Stimulated activated naive B cell treated with anti-CD40 and anti-IgM and Interleukin-4, amounts not matched to agents 10 μg/mL and 1 μg/mL and 100 μg/mL, for 72 hours (primary cell): ENCODE results near the gene TSPAN15.

Source experiments
- ATAC-seq, 2 donors: fragments of 150-1000 bp; cut with Tn5 transposase; replicated peaks; 2 replicates each; pipeline ENCODE4 v1.10.0; 2021; ENCODE audit warnings: moderate library complexity in 1 of 2
- DNase-seq: peaks from one replicate; pipeline ENCODE4 v3.0.0; 2021
- H3K27ac Mint-ChIP-seq: one replicate; pipeline ENCODE4 v1.8.0; 2022; ENCODE audit warnings: mild to moderate bottlenecking, mixed read lengths
- H3K27me3 Mint-ChIP-seq, 2 donors: one replicate each; pipeline ENCODE4 v1.8.0; 2022; ENCODE audit warnings: mixed read lengths in 2 of 2
- H3K36me3 Mint-ChIP-seq, 2 donors: one replicate each; pipeline ENCODE4 v1.8.0; 2022; ENCODE audit warnings: mixed read lengths in 2 of 2, mild to moderate bottlenecking in 1 of 2
- H3K4me1 Mint-ChIP-seq, 2 donors: one replicate each; pipeline ENCODE4 v1.8.0; 2022; ENCODE audit warnings: mixed read lengths in 2 of 2, mild to moderate bottlenecking in 1 of 2
- H3K4me3 Mint-ChIP-seq, 2 donors: one replicate each; pipeline ENCODE4 v1.8.0; 2022; ENCODE audit warnings: mild to moderate bottlenecking in 2 of 2, mixed read lengths in 2 of 2, moderate library complexity in 1 of 2
- H3K9me3 Mint-ChIP-seq, 2 donors: one replicate each; pipeline ENCODE4 v1.8.0; 2022; ENCODE audit warnings: mixed read lengths in 2 of 2, mild to moderate bottlenecking in 1 of 2

The TSPAN15 gene

DNA sequence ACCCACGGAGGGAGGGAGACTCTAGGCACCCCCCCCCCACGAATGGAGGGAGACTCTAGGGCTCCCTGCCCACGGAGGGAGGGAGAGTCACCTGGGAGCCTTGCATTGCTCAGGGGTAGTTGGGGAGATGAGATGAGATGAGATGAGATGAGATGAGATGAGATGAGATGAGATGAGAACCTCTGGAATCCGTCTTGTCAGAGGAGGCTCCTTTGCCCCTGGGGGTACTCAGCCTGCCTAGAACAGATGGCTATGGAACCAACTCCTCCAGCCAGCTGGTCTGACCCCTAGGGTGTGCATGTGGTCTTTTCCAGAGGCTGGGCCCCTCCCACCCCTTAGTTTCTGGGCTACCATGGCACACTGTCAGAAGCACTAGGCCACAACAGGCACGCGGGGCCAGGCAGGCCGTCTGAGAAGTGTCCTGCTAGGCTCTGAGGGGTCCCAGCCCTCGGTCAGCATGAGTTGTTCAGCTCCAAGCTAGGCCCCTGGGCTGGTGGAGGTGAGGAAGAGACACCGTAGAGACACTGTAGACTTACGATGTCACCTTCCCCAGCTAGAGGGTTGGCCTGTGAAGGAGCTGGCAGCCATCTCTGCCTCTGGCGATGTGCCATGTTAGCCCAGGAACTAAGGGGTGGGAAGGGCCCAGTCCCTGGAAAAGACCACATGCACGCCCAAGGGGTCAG lies 8.8 kb downstream of the TSPAN15 start:
- DNase-seq (no peak), ATAC-seq (no peak)
- Mint-ChIP-seq H3K27ac (no peak overlapping the region), H3K4me3 (no peak overlapping the region), H3K4me1 (peaks cover 3 to 4% of the 10 kb centered on the region in 2 donors), H3K27me3 (peaks cover 4 to 6% of the 10 kb centered on the region in 2 donors), H3K36me3 (no peaks in the 10 kb centered on the region), H3K9me3 (no peaks in the 10 kb centered on the region)

DNA sequence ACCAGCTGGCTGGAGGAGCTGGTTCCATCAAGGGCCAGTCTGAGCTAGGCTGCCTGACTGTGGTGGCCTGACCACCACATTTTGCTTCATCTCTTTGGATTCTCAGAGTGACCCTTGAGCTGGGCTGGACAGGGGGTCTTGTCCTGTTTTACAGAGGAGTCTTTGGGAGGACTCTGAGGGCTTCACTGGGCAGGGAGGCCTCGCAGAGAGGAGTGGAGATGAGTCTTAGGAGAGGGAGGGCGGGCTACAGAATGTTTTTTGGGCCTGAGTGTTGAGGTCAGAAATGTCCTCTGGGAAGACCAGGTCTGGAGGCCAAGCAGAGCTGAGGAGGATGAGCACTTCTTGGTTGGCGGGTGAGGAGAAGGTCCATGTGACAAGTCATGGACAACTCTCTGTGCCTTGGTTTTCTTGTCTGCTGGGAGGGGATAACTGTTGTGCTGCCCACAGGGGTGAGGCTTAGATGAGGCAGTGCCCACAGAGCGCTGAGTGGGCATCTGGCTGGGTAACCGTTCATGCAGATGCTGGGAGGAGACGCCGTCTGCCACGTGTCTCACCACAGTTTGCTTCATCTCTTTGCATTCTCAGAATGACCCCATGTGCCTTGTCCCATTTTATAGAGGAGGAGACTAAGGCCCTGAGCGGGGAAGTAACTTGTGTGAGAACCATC lies 9.4 kb downstream of the TSPAN15 start:
- Mint-ChIP-seq H3K4me3 (no peak overlapping the region), H3K9me3 (no peaks in the 10 kb centered on the region), H3K27me3 (peaks cover under 1 to 4% of the 10 kb centered on the region in 2 donors), H3K27ac (no peak overlapping the region), H3K4me1 (peaks cover 3 to 11% of the 10 kb centered on the region in 2 donors), H3K36me3 (no peaks in the 10 kb centered on the region)
- ATAC-seq (no peak), DNase-seq (no peak)

DNA sequence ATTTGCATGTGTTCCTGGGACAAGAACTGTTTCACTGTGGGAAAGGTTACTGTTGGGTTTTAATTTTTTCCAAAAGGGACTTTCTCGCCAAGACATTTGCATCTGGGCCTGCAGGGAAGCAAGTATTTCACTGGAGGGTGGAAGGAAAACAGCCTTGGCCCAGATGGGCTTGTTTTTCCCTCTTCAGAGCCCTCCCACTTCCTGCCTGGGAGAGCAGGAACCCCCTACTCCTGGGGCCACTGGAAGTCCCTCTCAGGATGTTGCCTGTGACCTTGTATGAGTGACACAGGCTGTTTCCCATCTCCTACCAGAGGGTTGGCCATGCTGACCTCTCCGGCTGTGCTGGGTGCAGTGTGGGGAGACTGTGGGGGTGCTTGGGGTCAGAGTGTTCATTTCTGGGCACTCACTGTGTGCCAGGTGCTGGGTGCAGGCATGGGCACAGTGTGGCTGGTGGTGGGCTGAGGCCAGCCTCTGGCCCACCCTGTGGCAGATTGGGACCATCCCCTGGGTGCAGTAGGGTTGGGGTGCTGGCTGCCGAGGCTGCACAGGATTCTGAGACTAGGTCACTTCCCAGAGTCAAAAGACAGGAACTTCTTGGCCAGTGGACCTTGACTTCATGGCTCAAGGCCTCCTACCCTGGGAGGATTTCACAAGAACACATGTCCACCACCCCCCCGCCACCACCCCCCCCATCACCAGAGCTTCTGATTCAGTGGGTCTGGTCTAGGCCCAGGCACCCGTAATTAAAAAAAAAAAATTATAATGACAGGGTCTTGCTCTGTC lies 10.2 kb downstream of the TSPAN15 start:
- Mint-ChIP-seq H3K9me3 (no peaks in the 10 kb centered on the region), H3K4me3 (no peak overlapping the region), H3K27me3 (peaks cover 0 to 4% of the 10 kb centered on the region in 2 donors), H3K4me1 (peaks cover 3 to 11% of the 10 kb centered on the region in 2 donors), H3K36me3 (no peaks in the 10 kb centered on the region), H3K27ac (no peak overlapping the region)
- DNase-seq: no peak
- no peak for ATAC-seq

DNA sequence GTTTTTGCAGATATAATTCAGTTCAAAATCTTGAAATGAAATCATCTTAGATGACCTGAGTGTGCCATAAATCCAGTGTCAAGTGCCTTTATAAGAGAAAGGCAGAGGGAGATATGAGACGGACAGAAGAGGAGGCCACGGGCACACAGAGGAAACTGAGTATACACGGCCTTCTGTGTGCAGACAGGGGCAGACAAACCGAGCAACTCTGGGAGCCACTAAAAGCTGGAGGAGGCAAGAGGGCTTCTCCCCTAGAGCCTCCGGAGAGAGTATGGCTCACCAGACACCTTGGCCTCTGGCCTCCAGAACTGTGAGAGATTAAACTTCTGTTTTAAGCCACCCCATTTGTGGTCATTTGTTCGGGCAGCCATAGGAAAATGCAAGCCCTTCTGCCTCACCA lies 12.6 kb downstream of the TSPAN15 start:
- Mint-ChIP-seq H3K36me3 (no peaks in the 10 kb centered on the region), H3K4me3 (no peak overlapping the region), H3K27me3 (no peaks in the 10 kb centered on the region), H3K27ac (no peak overlapping the region), H3K9me3 (no peaks in the 10 kb centered on the region), H3K4me1 (peaks cover 3 to 11% of the 10 kb centered on the region in 2 donors)
- ATAC-seq: no peak
- DNase-seq: no peak

DNA sequence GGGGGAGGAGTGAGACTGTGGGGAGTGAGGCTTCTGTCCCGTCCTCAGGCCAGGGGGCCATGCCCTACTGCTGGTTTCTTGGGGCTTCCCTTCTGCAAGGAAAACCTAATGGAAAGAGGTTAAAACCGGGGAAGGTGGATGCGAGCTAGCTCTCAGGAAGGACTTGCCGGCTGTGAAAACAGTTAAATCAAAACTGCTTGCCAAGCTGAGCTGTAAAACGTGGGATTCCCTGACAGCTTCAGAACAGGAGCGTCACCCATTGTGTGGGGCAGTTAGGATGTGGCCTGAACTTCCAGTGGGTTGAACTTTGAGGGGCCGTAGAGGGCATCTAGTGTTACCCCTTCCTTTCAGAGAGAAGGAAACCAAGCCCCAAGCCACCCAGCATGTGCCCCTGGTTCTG lies 13.1 kb downstream of the TSPAN15 start:
- Mint-ChIP-seq H3K36me3 (no peaks in the 10 kb centered on the region), H3K4me3 (no peak overlapping the region), H3K4me1 (peaks cover 3 to 11% of the 10 kb centered on the region in 2 donors), H3K9me3 (no peaks in the 10 kb centered on the region), H3K27ac (no peak overlapping the region), H3K27me3 (no peaks in the 10 kb centered on the region)
- DNase-seq (no peak), ATAC-seq (no peak)

DNA sequence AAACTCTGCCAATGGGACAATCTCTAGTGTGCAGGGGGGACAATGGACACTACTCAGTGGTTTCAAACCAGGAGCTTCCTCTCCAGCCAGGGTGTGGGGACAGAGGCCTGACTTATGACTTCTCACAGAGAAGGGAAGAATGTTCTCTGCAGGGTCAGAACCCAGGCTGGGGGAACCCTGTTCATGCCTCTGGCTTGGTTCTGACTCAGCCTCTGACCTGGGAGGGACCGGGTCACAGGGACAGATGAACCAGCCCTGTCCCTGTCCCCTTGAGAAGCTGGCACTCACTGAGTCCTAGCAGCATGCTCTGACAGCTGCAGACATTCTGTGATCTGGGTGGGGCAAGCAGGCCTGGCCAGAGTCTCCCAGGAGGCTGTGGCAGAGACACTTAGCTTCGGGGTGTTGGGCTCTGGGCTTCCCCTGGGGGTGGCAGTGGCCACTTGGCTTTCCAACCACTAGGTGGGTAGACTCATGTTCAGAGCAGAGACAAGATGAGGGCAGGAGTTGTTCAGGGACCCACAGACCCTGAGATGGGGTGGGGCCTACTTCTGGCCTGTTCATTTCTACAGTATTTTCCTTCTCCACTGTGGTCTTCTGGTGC lies 13.6 kb downstream of the TSPAN15 start:
- DNase-seq (no peak), ATAC-seq (peak; percentile 23 to 76)
- Mint-ChIP-seq H3K4me3 (no peak overlapping the region), H3K27ac (no peak overlapping the region), H3K27me3 (no peaks in the 10 kb centered on the region), H3K36me3 (no peaks in the 10 kb centered on the region), H3K4me1 (peaks cover 3 to 11% of the 10 kb centered on the region in 2 donors), H3K9me3 (no peaks in the 10 kb centered on the region)

DNA sequence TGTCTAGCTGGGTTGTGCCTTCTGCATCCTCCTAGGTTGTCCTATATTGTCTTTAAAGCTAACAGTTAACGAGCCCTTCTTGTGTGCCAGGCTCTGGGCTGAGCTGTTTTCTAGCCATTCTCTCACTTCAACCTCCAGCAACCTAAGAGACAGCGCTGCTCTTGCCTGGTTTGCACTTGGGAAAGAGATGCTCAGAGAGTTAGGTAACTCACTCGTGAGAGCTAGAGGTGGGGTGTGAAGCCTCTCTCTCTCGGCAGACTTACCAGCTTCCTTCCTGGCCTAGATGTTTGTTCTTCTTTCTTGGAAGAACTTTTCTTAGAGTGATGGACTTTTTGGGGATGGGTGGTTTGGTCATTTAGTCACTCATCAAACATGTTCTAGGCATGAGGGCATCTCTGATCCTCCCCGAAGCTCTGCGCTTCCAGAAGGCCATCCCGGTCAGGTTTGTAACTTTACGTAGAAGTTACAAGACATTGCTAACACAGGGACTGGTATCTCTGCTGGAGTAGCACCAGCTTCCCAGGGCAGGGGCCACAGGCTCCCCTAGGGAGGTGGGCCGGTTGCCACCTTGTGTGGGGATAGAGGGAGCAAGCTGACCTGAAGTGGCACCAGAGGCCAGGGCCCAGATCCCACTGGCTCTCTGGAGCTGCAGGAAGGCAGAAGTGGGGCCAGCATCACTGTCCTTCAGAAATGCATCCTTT lies 14.3 kb downstream of the TSPAN15 start:
- H3K27me3 Mint-ChIP-seq: peaks cover 0 to under 1% of the 10 kb centered on the region in 2 donors
- no peak overlapping the region for H3K4me3 Mint-ChIP-seq

DNA sequence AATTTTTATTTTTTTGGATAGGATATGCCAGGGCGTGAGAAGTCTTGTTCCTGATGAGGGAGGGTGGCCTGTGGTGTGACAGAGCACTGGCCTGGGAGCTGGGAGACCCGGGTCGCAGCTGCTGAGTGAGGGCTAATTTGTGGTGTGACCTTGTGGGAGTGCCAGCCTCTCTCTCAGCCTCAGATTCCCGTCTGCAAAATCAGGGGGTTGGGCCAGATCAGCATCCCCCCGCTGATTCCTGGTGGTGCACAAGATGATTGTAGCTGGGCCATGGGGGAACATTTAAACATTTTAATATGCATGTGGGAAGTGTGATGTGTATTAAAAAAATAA lies 14.9 kb downstream of the TSPAN15 start:
- peaks cover 0 to 6% of the 10 kb centered on the region in 2 donors for H3K27me3 Mint-ChIP-seq
- no peaks in the 10 kb centered on the region for H3K36me3 Mint-ChIP-seq
- no peak for ATAC-seq
- peaks cover 4 to 11% of the 10 kb centered on the region in 2 donors for H3K4me1 Mint-ChIP-seq
- DNase-seq: no peak
- H3K27ac Mint-ChIP-seq: no peak overlapping the region
- H3K9me3 Mint-ChIP-seq: no peaks in the 10 kb centered on the region
- H3K4me3 Mint-ChIP-seq: no peak overlapping the region

More for the DNA sequence above, 14.3 kb downstream of the TSPAN15 start:
- Mint-ChIP-seq H3K36me3 (no peaks in the 10 kb centered on the region), H3K4me1 (peaks cover 3 to 11% of the 10 kb centered on the region in 2 donors), H3K9me3 (no peaks in the 10 kb centered on the region), H3K27ac (no peak overlapping the region)
- peak in 1 of 2 donors; percentile 17 for ATAC-seq
- no peak for DNase-seq

DNA sequence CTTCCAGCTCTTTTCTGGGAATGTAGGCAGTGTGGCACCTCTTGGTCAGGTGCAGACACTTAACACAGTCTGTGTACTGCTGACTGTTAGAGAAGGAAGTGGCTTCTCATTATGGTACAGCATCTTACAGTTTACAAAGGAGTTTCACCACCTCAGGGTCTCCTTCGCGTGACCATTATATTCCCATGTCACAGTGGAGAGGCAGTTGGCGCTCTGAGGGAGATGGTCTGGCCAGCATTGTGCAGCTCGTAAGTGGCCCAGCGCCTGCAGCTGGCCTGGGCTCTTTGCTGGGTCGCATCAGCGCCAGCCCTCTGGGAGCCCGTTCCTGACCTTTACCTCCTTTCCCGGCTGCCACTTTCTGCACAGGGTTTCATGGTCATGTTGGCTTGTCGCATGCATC lies 15.4 kb downstream of the TSPAN15 start:
- Mint-ChIP-seq H3K27me3 (peaks cover 0 to 6% of the 10 kb centered on the region in 2 donors), H3K4me3 (no peak overlapping the region), H3K9me3 (no peaks in the 10 kb centered on the region), H3K27ac (no peak overlapping the region), H3K4me1 (peaks cover 1 to 11% of the 10 kb centered on the region in 2 donors), H3K36me3 (no peaks in the 10 kb centered on the region)
- ATAC-seq: no peak
- DNase-seq: no peak

DNA sequence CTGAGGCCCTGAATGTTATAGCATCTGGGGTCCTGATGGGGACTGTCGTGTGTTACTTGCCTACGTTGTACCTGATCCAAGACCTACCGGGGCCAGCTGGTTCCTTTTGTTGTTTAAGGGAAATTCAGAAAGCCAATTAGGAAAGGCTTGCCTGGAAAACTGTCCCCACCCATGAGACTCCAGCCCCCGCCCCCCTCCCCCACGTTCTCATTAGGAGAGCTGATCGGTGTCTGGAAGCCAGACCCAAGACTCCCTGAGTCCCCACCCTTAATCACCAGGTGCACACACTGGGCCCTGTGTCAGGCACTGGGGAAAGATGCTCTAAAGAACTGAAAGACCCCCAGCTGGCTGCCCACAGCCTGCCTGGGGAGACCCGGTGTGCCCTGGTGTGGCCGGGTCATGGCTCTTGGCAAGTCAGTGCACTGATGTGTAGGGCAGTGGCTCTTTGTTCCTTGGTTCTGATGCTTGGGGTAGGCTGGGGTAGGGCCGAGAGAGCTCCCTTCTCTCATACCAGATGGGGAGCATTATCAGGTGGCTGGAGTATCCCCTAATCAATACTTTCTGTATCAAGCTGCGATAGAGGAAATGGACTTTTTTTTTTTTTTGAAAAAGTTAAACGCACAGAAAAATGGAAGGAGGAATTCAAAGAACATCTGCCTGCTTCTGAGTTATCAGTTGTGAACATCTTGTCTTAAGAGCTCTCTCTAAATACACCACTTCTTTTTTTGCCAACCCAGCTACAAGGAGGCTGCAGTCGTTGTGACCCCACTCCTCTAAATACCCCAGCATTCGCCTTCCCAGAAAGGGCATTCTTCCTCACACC lies 16.9 kb downstream of the TSPAN15 start:
- DNase-seq (no peak), ATAC-seq (no peak)
- peaks cover 10 to 16% of the 10 kb centered on the region in 2 donors for H3K27me3 Mint-ChIP-seq

DNA sequence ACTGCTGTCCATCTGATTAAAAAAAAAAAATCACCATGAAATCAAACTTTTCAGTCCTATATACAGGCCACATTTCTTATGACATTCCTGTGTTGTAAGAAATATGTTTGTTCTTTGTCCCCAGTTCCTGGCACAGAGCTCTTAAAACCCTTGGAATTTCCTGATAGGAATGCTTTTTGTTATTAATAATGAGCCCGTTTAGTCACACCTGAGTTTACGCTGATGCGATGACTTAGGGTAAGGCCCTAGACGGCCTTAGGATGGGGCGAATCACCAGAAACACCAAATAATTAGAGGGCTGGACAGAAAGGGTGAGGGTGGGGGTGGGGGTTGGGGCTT lies 17.5 kb downstream of the TSPAN15 start:
- H3K4me1 Mint-ChIP-seq: peaks cover 3 to 11% of the 10 kb centered on the region in 2 donors
- no peak overlapping the region for H3K4me3 Mint-ChIP-seq
- no peaks in the 10 kb centered on the region for H3K36me3 Mint-ChIP-seq
- DNase-seq (no peak), ATAC-seq (no peak)
- peaks cover 12 to 21% of the 10 kb centered on the region in 2 donors for H3K27me3 Mint-ChIP-seq
- no peaks in the 10 kb centered on the region for H3K9me3 Mint-ChIP-seq
- H3K27ac Mint-ChIP-seq: no peak overlapping the region

More for the DNA sequence above, 16.9 kb downstream of the TSPAN15 start:
- Mint-ChIP-seq H3K4me1 (peaks cover 3 to 11% of the 10 kb centered on the region in 2 donors), H3K9me3 (no peaks in the 10 kb centered on the region), H3K4me3 (no peak overlapping the region), H3K36me3 (no peaks in the 10 kb centered on the region), H3K27ac (no peak overlapping the region)

DNA sequence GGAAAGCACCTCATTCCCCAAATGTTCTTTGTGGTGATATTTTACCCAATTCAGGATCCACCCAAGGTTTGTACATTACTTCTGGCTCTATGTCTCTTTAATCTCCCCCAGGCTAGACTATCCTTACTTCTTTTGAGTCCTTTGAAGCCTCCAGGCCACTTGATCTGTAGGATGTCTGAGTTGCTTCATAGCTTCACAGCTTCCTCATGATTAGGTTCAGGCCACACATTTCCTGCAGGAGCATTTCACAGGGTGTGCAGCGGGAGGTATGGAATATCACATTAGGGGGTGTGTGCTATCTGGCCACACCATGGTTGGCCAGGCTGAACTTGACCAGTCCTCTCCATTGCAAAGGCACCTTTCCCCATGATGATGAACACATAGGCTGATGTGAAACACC lies 18.7 kb downstream of the TSPAN15 start:
- Mint-ChIP-seq H3K4me3 (no peak overlapping the region), H3K36me3 (no peaks in the 10 kb centered on the region), H3K27me3 (peaks cover 17 to 30% of the 10 kb centered on the region in 2 donors), H3K27ac (no peak overlapping the region), H3K9me3 (no peaks in the 10 kb centered on the region), H3K4me1 (peaks cover 3 to 8% of the 10 kb centered on the region in 2 donors)
- ATAC-seq (no peak), DNase-seq (no peak)
